WTC11 (cell line): ENCODE data around the gene TUBGCP6.

Source experiments
- CTCF ChIP-seq: fragments of 200-600 bp; IDR thresholded peaks from 2 replicates; pipeline ENCODE4 v1.8.0; 2022; ENCODE audit warnings: antibody characterized with exemption
- FOXP4 ChIP-seq: sonication (generic); formaldehyde crosslinking; IDR thresholded peaks from 2 replicates; pipeline ENCODE4 v1.8.0; 2022; ENCODE audit warnings: mild to moderate bottlenecking, missing genetic modification reagents
- HMGA2 ChIP-seq: fragments of 250-450 bp; sonication (Bioruptor Pico); IDR thresholded peaks from 2 replicates; pipeline ENCODE4 v1.4.0; 2021; ENCODE audit warnings: mild to moderate bottlenecking, moderate library complexity
- IRF2 ChIP-seq: sonication (generic); formaldehyde crosslinking; IDR thresholded peaks from 2 replicates; pipeline ENCODE4 v1.8.0; 2022; ENCODE audit warnings: low read depth, missing genetic modification reagents, borderline replicate concordance
- JUN ChIP-seq: sonication (generic); formaldehyde crosslinking; IDR thresholded peaks from 2 replicates; pipeline ENCODE4 v1.8.0; 2023; ENCODE audit warnings: mild to moderate bottlenecking, missing genetic modification reagents
- MAX ChIP-seq: sonication (generic); formaldehyde crosslinking; IDR thresholded peaks from 2 replicates; pipeline ENCODE4 v1.8.0; 2022; ENCODE audit warnings: mild to moderate bottlenecking, missing genetic modification reagents
- NFATC4 ChIP-seq: fragments of 250-450 bp; sonication (Bioruptor Pico); IDR thresholded peaks from 2 replicates; pipeline ENCODE4 v1.9.0; 2021; ENCODE audit warnings: mild to moderate bottlenecking
- PREB ChIP-seq: sonication (generic); formaldehyde crosslinking; IDR thresholded peaks from 2 replicates; pipeline ENCODE4 v1.8.1; 2022; ENCODE audit warnings: mild to moderate bottlenecking, missing genetic modification reagents, moderate library complexity, borderline replicate concordance
- SMAD3 ChIP-seq: sonication (generic); formaldehyde crosslinking; IDR thresholded peaks from 2 replicates; pipeline ENCODE4 v1.8.0; 2022; ENCODE audit warnings: missing genetic modification reagents, mild to moderate bottlenecking, borderline replicate concordance
- SP1 ChIP-seq: sonication (generic); formaldehyde crosslinking; conservative IDR thresholded peaks from 2 replicates; pipeline ENCODE4 v1.8.1; 2022; ENCODE audit warnings: missing genetic modification reagents
- STAT6 ChIP-seq: sonication (generic); formaldehyde crosslinking; conservative IDR thresholded peaks from 2 replicates; pipeline ENCODE4 v1.8.1; 2023; ENCODE audit warnings: mild to moderate bottlenecking, low read depth, missing genetic modification reagents, moderate library complexity
- USF1 ChIP-seq: sonication (generic); formaldehyde crosslinking; IDR thresholded peaks from 2 replicates; pipeline ENCODE4 v1.8.0; 2022; ENCODE audit warnings: mild to moderate bottlenecking, missing genetic modification reagents
- ZNF416 ChIP-seq: fragments of 250-450 bp; sonication (Bioruptor Pico); IDR thresholded peaks from 2 replicates; pipeline ENCODE4 v1.9.0; 2021; ENCODE audit warnings: mild to moderate bottlenecking, inconsistent platforms

DNA sequence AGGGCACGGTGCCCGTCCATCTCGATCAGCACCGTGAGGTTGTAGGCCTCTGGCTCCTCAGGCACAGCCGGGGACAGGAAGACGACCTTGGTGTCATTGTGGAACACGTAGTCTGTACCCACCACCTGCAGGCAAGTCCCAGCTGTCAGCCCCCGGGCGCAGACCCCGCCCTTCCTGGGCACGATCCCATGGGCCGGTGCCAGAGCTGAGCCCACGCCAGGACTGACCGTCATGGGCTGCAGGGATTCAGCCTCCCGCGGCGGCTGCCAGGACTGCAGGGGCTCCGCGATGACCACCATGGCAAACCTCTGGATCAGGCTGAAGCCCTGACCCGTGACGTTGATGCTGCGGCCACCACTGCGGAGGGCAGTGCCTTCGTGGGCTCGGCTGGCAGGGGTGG, 37.1 kb upstream of the TUBGCP6 start:
- TF ChIP-seq FOXP4 (no peak), CTCF (no peak), SP1 (no peak), ZNF416 (no peak), SMAD3 (CRISPR knock-in tag) (no peak), STAT6 (CRISPR knock-in tag) (no peak), USF1 (CRISPR knock-in tag) (no peak), HMGA2 (CRISPR knock-in tag) (no peak), MAX (CRISPR knock-in tag) (no peak), JUN (CRISPR knock-in tag) (no peak), IRF2 (CRISPR knock-in tag) (no peak), NFATC4 (CRISPR knock-in tag) (no peak), PREB (CRISPR knock-in tag) (no peak)
